ENCODE results near the gene COG1. TPM values are rescaled to one million over a fixed set of nuclear protein-coding genes. Genes with fewer than 3 reads are reported as not detected.

The COG1 gene
- total RNA-seq, 1 donor: 23.2 TPM

DNA sequence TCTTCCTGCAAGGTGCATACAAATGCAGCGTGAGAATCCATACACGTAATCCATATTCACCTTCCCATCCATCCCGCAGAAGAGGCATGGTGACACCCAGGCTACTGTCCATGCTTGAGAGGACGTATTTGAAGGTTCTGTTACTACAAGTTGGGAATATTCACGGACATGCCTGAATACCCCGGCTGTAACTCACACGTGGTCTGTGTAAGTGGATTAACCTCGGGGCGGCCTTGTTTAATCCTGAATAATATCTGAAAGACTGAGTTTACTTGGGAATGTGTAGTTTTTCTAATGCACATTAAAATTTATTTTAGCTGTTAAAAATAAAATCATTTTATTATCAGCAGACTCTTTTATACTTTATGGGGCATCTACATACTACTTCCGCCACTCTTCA lies 55.7 kb downstream of the COG1 start:
- Histone ChIP-seq H4K20me1 (ENCODE audit: insufficient read depth, low read length) (no peaks in the 10 kb centered on the region), H3K4me1 (ENCODE audit: insufficient read depth, low read length) (no peaks in the 10 kb centered on the region), H3K27me3 (ENCODE audit: insufficient read depth, low read length) (peaks cover 14% of the 10 kb centered on the region), H3K4me2 (ENCODE audit: insufficient read depth, low read length) (no peak overlapping the region), H3K36me3 (ENCODE audit: insufficient read depth, low read length) (peaks cover 13% of the 10 kb centered on the region), H3K9me3 (ENCODE audit: low read depth, low read length) (no peaks in the 10 kb centered on the region), H3K4me3 (ENCODE audit: insufficient read depth, low read length) (no peak overlapping the region), H3K27ac (ENCODE audit: low read depth, low read length) (no peak overlapping the region), H3K79me2 (ENCODE audit: insufficient read depth, low read length) (no peaks in the 10 kb centered on the region), H2AFZ (ENCODE audit: low read length) (no peak overlapping the region)
- no peak for TF ChIP-seq CTCF (IDR thresholded peaks at IDR 0.05; ENCODE audit: extremely low read depth, low read depth, low read length)
- no peak for DNase-seq (ENCODE audit: insufficient read length, low spot score, missing footprints)

DNA sequence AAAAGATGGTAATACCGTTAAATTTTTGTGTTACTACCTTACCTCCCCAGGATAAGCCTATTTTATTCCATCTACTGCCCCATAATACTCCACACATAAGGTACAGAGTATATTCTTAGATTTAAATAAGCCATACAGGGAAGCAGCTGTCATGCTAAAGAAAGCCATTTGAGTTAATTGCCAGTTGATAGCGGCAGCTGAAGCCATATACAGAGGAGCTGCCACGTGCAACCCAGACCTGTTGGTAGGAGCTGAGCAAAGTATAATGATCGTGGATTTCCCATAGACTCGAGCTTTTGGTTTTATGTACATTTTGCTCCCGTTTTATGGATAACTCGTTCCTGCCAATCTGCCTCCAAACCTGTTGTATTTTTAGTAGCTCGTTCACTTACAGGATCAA lies 56.8 kb downstream of the COG1 start:
- H3K79me2 ChIP-seq (ENCODE audit: insufficient read depth, low read length): no peaks in the 10 kb centered on the region

GRCh38 chr17:73250851-73251640 lies 58.2 kb downstream of the COG1 start:
- H4K20me1 ChIP-seq (ENCODE audit: insufficient read depth, low read length): no peaks in the 10 kb centered on the region
- H3K36me3 ChIP-seq (ENCODE audit: insufficient read depth, low read length): peaks cover 4% of the 10 kb centered on the region
- no peak for DNase-seq (ENCODE audit: insufficient read length, low spot score, missing footprints)
- no peak for TF ChIP-seq CTCF (IDR thresholded peaks at IDR 0.05; ENCODE audit: extremely low read depth, low read depth, low read length)
- H3K27me3 ChIP-seq (ENCODE audit: insufficient read depth, low read length): peaks cover 14% of the 10 kb centered on the region
- H3K4me2 ChIP-seq (ENCODE audit: insufficient read depth, low read length): no peak overlapping the region
- H3K4me3 ChIP-seq (ENCODE audit: insufficient read depth, low read length): no peak overlapping the region
- no peak overlapping the region for H2AFZ ChIP-seq (ENCODE audit: low read length)
- no peaks in the 10 kb centered on the region for H3K79me2 ChIP-seq (ENCODE audit: insufficient read depth, low read length)
- H3K27ac ChIP-seq (ENCODE audit: low read depth, low read length): no peak overlapping the region
- no peaks in the 10 kb centered on the region for H3K9me3 ChIP-seq (ENCODE audit: low read depth, low read length)
- no peaks in the 10 kb centered on the region for H3K4me1 ChIP-seq (ENCODE audit: insufficient read depth, low read length)

More for the DNA sequence above, 56.8 kb downstream of the COG1 start:
- Histone ChIP-seq H3K4me2 (ENCODE audit: insufficient read depth, low read length) (no peak overlapping the region), H3K27ac (ENCODE audit: low read depth, low read length) (no peak overlapping the region), H3K27me3 (ENCODE audit: insufficient read depth, low read length) (peaks cover 14% of the 10 kb centered on the region), H2AFZ (ENCODE audit: low read length) (no peak overlapping the region), H3K4me1 (ENCODE audit: insufficient read depth, low read length) (no peaks in the 10 kb centered on the region), H3K36me3 (ENCODE audit: insufficient read depth, low read length) (peaks cover 11% of the 10 kb centered on the region), H3K9me3 (ENCODE audit: low read depth, low read length) (no peaks in the 10 kb centered on the region), H4K20me1 (ENCODE audit: insufficient read depth, low read length) (no peaks in the 10 kb centered on the region), H3K4me3 (ENCODE audit: insufficient read depth, low read length) (no peak overlapping the region)
- TF ChIP-seq CTCF (IDR thresholded peaks at IDR 0.05; ENCODE audit: extremely low read depth, low read depth, low read length): no peak
- no peak for DNase-seq (ENCODE audit: insufficient read length, low spot score, missing footprints)

DNA sequence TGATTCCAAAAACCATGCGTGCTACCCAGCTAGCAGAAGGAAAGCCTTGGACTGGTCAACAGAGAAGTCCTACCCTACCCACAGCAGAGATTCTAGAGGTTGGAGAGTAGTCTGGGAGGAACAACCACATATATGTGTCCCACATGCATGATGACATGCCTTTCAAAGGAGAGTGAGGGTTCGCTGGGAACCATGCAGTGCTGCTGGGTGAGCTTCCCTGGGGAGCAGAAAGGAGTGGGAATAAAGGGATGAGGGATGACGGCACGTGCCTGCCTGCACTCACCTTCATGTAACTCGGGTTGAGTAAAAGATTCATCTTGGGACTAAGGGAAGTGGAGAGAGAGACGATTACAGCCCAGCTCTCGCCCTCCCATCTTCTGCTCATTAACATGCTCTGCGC lies 59.0 kb downstream of the COG1 start:
- no peak overlapping the region for H2AFZ ChIP-seq (ENCODE audit: low read length)
- H3K27ac ChIP-seq (ENCODE audit: low read depth, low read length): no peak overlapping the region
- no peaks in the 10 kb centered on the region for H3K79me2 ChIP-seq (ENCODE audit: insufficient read depth, low read length)
- H4K20me1 ChIP-seq (ENCODE audit: insufficient read depth, low read length): no peaks in the 10 kb centered on the region
- H3K4me2 ChIP-seq (ENCODE audit: insufficient read depth, low read length): no peak overlapping the region
- no peaks in the 10 kb centered on the region for H3K4me1 ChIP-seq (ENCODE audit: insufficient read depth, low read length)
- H3K27me3 ChIP-seq (ENCODE audit: insufficient read depth, low read length): peaks cover 14% of the 10 kb centered on the region
- no peak for TF ChIP-seq CTCF (IDR thresholded peaks at IDR 0.05; ENCODE audit: extremely low read depth, low read depth, low read length)
- no peak overlapping the region for H3K4me3 ChIP-seq (ENCODE audit: insufficient read depth, low read length)
- no peak for DNase-seq (ENCODE audit: insufficient read length, low spot score, missing footprints)
- peaks cover 4% of the 10 kb centered on the region for H3K36me3 ChIP-seq (ENCODE audit: insufficient read depth, low read length)
- H3K9me3 ChIP-seq (ENCODE audit: low read depth, low read length): no peaks in the 10 kb centered on the region

All from osteoblast (primary cell).